Endothelial cell of umbilical vein (primary cell): ENCODE measurements around the gene MED15. TPM values are rescaled to one million over a fixed set of nuclear protein-coding genes. Genes with fewer than 3 reads are reported as not detected.
"Not testable (repeated sequence)": the region's sequence is repeated elsewhere in the genome, so short reads cannot be mapped to it uniquely, and the experiment has no call there.

Source experiments
- BruUV-seq: library from RNA; stranded (reverse); fragments of 400-500 nt; replicated peaks from 2 replicates; lab custom pipeline; 2021; lab: Mats Ljungman, UMichigan
- CTCF ChIA-PET: fragments of 300-600, 350-600 bp; sonication (Branson Sonifier 250); formaldehyde crosslinking; loops from one replicate; lab custom pipeline; 2021; ENCODE audit warnings: antibody characterized with exemption, inconsistent platforms; lab: Charles Lee
- POLR2A ChIA-PET: fragments of 300-600, 350-600 bp; sonication (Branson Sonifier 250); formaldehyde crosslinking; loops from one replicate; lab custom pipeline; 2021; ENCODE audit warnings: antibody characterized with exemption, inconsistent platforms; lab: Charles Lee
- DNase-seq: peaks from one replicate; pipeline ENCODE4 v3.0.0-alpha.2; 2011; ENCODE audit warnings: low read depth, low spot score
- FAIRE-seq: peaks from 2 replicates; lab custom pipeline; 2011; peaks lifted over from hg19 to GRCh38; lab: Jason Lieb, UNC
- H2AFZ ChIP-seq: 2 replicates; pipeline ENCODE4 v1.6.0; 2012; ENCODE audit warnings: low read depth, low read length, control low read depth, inconsistent platforms
- H3K27ac ChIP-seq: 2 replicates; pipeline ENCODE4 v1.5.1; 2011; ENCODE audit warnings: low read depth, mild to moderate bottlenecking, control low read depth, low read length, moderate library complexity; ENCODE audit not compliant: insufficient read depth
- H3K27me3 ChIP-seq, 2 experiments: 2 replicates each; pipeline versions ENCODE4 v1.6.0 to v1.6.1; 2011; ENCODE audit warnings: low read length in 2 of 2, mixed read lengths in 1 of 2; ENCODE audit not compliant: control insufficient read depth in 2 of 2, insufficient read depth in 2 of 2
- H3K36me3 ChIP-seq, 2 experiments: 2 replicates in 1 of 2; 3 replicates in 1 of 2; pipeline ENCODE4 v1.5.1; 2011; ENCODE audit warnings: low read length in 2 of 2, mild to moderate bottlenecking in 1 of 2, moderate library complexity in 1 of 2; ENCODE audit not compliant: control insufficient read depth in 2 of 2, insufficient read depth in 2 of 2; ENCODE audit errors: extremely low read depth in 1 of 2
- H3K4me1 ChIP-seq: 3 replicates; pipeline ENCODE4 v1.5.1; 2011; ENCODE audit warnings: mild to moderate bottlenecking, low read length; ENCODE audit not compliant: control insufficient read depth, insufficient read depth; ENCODE audit errors: extremely low read depth
- H3K4me2 ChIP-seq: 2 replicates; pipeline ENCODE4 v1.6.1; 2011; ENCODE audit warnings: low read length, control low read depth, mixed read lengths; ENCODE audit not compliant: insufficient read depth
- H3K4me3 ChIP-seq, 3 experiments: fragments of 200-600 bp in 1 of 3; sonication (generic), shearing (Covaris generic) in 1 of 3; replicated peaks in 1 of 3; 2 replicates each; pipeline ENCODE4 v1.5.1; 2011 to 2016; ENCODE audit warnings: control low read depth in 3 of 3, low read length in 3 of 3, mild to moderate bottlenecking in 2 of 3, inconsistent platforms in 1 of 3, low read depth in 1 of 3, moderate library complexity in 1 of 3; ENCODE audit not compliant: insufficient read depth in 1 of 3
- H3K79me2 ChIP-seq: 2 replicates; pipeline ENCODE4 v1.6.0; 2012; ENCODE audit warnings: low read length, inconsistent platforms; ENCODE audit not compliant: control insufficient read depth, insufficient read depth
- H3K9ac ChIP-seq: replicated peaks from 2 replicates; pipeline ENCODE3; 2011; ENCODE audit warnings: low read length, control low read depth; ENCODE audit not compliant: insufficient read depth; ENCODE audit errors: extremely low read depth
- H3K9me1 ChIP-seq: replicated peaks from 3 replicates; pipeline ENCODE4 v1.6.0; 2011; ENCODE audit warnings: mild to moderate bottlenecking, low read length; ENCODE audit not compliant: control insufficient read depth, insufficient read depth; ENCODE audit errors: extremely low read depth
- H3K9me3 ChIP-seq: replicated peaks from 2 replicates; pipeline ENCODE4 v1.5.1; 2012; ENCODE audit warnings: low read length, inconsistent platforms; ENCODE audit not compliant: control insufficient read depth, insufficient read depth
- H4K20me1 ChIP-seq: replicated peaks from 2 replicates; pipeline ENCODE3; 2011; ENCODE audit warnings: mild to moderate bottlenecking, low read length; ENCODE audit not compliant: control insufficient read depth, insufficient read depth; ENCODE audit errors: extremely low read depth
- FOS ChIP-seq: IDR thresholded peaks from 2 replicates; pipeline ENCODE4 v1.6.1; 2011; ENCODE audit warnings: mild to moderate bottlenecking, low read length, moderate library complexity, borderline replicate concordance; ENCODE audit not compliant: insufficient read depth
- GATA2 ChIP-seq: IDR thresholded peaks from 2 replicates; pipeline ENCODE4 v1.7.0; 2011; ENCODE audit warnings: low read depth, mild to moderate bottlenecking, moderate library complexity, mixed read lengths, low read length; ENCODE audit not compliant: insufficient read length, insufficient read depth
- JUN ChIP-seq: IDR thresholded peaks from 2 replicates; pipeline ENCODE4 v1.6.1; 2011; ENCODE audit warnings: borderline replicate concordance, low read depth; ENCODE audit not compliant: insufficient read length, insufficient read depth
- MYC ChIP-seq: IDR thresholded peaks from one replicate; pipeline ENCODE4 v1.6.1; 2011; ENCODE audit warnings: mild to moderate bottlenecking, low read depth, low read length
- POLR2A ChIP-seq: IDR thresholded peaks from 2 replicates; pipeline ENCODE4 v1.6.1; 2012; ENCODE audit warnings: low read depth, mild to moderate bottlenecking, control low read depth, low read length
- POLR2AphosphoS5 ChIP-seq: IDR thresholded peaks from 2 replicates; pipeline ENCODE4 v1.6.1; 2012; ENCODE audit warnings: low read depth, mild to moderate bottlenecking, control low read depth, low read length, moderate library complexity; ENCODE audit not compliant: insufficient read depth
- dilution Hi-C: fragments of 300-500 bp; cut with MboI; formaldehyde crosslinking; loops from one replicate; pipeline ENCODE4 v1.15.0; 2019; ENCODE audit warnings: low sequenced_read_pairs; ENCODE audit not compliant: extremely low pct_ligation_motif_present
- intact Hi-C: fragments of 100-400 bp; cut with micrococcal nuclease; formaldehyde crosslinking; loops from one replicate; pipeline ENCODE4 v1.10.0; 2022
- polyA plus RNA-seq, 4 experiments: library from polyadenylated mRNA; depleted of rRNA in 3 of 4; stranded (reverse) in 3 of 4; unstranded in 1 of 4; fragments of >200 nt; gene quantifications; 2 replicates each; pipeline versions ENCODE4 v1.2.1 to v1.2.3, GENCODE V29; 2011 to 2012; ENCODE audit warnings: missing spikeins in 1 of 4
- total RNA-seq: library from RNA; stranded (reverse); gene quantifications from 2 replicates; pipeline ENCODE4 v1.2.3, GENCODE V29; 2021
- TF ChIP-seq, protein P1 (sequence below), 2 donors: IDR thresholded peaks; 1 replicate in 1 of 2; 2 replicates in 1 of 2; pipeline ENCODE4 v1.5.1; 2011; ENCODE audit warnings: low read length in 2 of 2, mild to moderate bottlenecking in 2 of 2, moderate library complexity in 2 of 2, control low read depth in 1 of 2, inconsistent platforms in 1 of 2, low read depth in 1 of 2; ENCODE audit not compliant: insufficient read depth in 1 of 2; ENCODE audit errors: extremely low read depth in 1 of 2
- TF ChIP-seq, protein P2 (sequence below): IDR thresholded peaks from 2 replicates; pipeline ENCODE4 v1.6.1; 2011; ENCODE audit not compliant: insufficient read depth, insufficient read length

Gene MED15
- total and polyA plus RNA-seq, 2 donors (not counting 3 experiments of a cell fraction or from before 2014, with no cell fraction given), result 68.1 to 138 TPM

DNA sequence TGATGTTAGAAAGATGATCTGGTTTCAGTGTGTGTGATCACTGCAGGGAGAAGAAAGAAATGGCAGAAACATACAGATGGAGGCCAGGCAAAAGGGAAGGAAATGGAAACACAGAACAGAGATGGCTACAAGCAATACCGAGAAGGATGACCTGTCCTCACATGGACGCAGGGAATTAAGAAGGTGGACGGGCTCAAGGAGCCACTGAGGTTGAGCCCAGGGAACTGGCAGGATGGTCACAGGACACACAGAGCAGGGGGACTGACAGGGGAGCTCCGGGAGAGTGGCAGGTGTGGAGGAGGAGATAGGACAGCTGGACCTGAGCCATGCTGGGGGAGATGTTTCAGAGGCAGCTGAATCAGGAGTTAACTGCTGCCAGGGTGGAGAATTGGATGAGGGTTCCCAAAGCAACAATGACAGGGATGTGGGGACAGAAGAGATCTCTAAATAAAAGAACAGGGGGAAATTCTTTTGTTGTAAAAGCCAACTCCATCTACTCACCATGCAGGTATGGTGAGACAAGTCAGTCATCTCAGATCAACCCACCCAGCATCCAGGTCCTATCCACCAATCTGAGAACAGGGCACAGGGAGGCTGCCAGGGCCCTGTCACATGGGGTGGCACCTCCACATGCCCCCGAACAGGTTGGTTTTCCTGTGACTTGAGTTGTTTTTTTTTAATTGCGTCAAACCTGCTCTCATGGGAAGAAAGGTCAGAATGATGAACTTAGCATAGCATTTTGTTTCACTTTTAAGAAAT, 38.1 kb upstream of the MED15 start:
- dilution Hi-C loops (no loop called here), intact Hi-C loops (no loop called here)
- no peak for FAIRE-seq
- Histone ChIP-seq H3K4me1 (no peaks in the 10 kb centered on the region), H2AFZ (no peak overlapping the region), H3K9ac (no peak overlapping the region), H3K79me2 (no peaks in the 10 kb centered on the region), H3K4me2 (no peak overlapping the region), H3K27me3 (no peaks in the 10 kb centered on the region), H3K36me3 (peaks cover 0 to 6% of the 10 kb centered on the region in 2 experiments), H3K27ac (no peak overlapping the region), H3K9me1 (no peaks in the 10 kb centered on the region), H3K9me3 (no peaks in the 10 kb centered on the region), H3K4me3 (no peak overlapping the region), H4K20me1 (no peaks in the 10 kb centered on the region)
- TF ChIP-seq MYC (no peak), JUN (no peak), POLR2AphosphoS5 (no peak), FOS (no peak), POLR2A (no peak), GATA2 (no peak)
- TF ChIP-seq, protein P1, sequence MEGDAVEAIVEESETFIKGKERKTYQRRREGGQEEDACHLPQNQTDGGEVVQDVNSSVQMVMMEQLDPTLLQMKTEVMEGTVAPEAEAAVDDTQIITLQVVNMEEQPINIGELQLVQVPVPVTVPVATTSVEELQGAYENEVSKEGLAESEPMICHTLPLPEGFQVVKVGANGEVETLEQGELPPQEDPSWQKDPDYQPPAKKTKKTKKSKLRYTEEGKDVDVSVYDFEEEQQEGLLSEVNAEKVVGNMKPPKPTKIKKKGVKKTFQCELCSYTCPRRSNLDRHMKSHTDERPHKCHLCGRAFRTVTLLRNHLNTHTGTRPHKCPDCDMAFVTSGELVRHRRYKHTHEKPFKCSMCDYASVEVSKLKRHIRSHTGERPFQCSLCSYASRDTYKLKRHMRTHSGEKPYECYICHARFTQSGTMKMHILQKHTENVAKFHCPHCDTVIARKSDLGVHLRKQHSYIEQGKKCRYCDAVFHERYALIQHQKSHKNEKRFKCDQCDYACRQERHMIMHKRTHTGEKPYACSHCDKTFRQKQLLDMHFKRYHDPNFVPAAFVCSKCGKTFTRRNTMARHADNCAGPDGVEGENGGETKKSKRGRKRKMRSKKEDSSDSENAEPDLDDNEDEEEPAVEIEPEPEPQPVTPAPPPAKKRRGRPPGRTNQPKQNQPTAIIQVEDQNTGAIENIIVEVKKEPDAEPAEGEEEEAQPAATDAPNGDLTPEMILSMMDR (IDR thresholded peaks at IDR 0.05; ENCODE audit: extremely low read depth in 1 of 2, insufficient read depth in 1 of 2, low read depth in 1 of 2, low read length in 2 of 2), result no peak
- TF ChIP-seq, protein P2, sequence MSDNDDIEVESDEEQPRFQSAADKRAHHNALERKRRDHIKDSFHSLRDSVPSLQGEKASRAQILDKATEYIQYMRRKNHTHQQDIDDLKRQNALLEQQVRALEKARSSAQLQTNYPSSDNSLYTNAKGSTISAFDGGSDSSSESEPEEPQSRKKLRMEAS, result no peak
- ChIA-PET CTCF (interaction anchor here (1.1 to 1.4 kb wide), 2 partner anchors 13 to 51 kb away, joined by 4 to 6 read pairs; no protein-coding TSS in a partner anchor), POLR2A (interaction anchor here (0.6 kb wide), 1 partner anchor 58 kb away, joined by 3 read pairs; no protein-coding TSS in a partner anchor)
- BruUV-seq, result no TSS peak
- no peak for DNase-seq

DNA sequence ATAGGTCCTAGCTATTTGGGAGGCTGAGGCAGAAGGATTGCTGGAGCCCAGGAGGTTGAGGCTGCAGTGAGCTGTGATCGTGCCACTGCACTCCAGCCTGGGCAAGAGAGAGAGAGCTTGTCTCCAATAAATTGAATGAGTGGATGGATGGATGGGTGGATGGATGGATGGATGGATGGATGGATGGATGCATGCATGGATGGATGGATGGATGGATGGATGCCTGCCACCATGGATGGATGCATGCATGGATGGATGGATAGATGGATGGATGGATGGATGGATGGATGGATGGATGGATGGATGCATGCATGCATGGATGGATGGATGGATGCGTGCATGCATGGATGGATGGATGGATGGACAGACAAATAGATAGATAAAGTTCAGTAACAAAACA, 36.9 kb upstream of the MED15 start:
- CTCF ChIA-PET, result interaction anchor here (0.8 kb wide), 1 partner anchor 52 kb away, joined by 4 read pairs; no protein-coding TSS in a partner anchor
- H3K79me2 ChIP-seq, H3K36me3 ChIP-seq, BruUV-seq, H3K9me3 ChIP-seq, dilution Hi-C loops, H3K27ac ChIP-seq, intact Hi-C loops, H3K9me1 ChIP-seq, H3K9ac ChIP-seq, POLR2A ChIA-PET, H2AFZ ChIP-seq, DNase-seq, H3K27me3 ChIP-seq, H4K20me1 ChIP-seq, H3K4me1 ChIP-seq, H3K4me3 ChIP-seq, H3K4me2 ChIP-seq, FAIRE-seq: not testable (repeated sequence)
